HG02943 (cell line): ENCODE measurements around the gene PGGHG.
"Not testable (repeated sequence)": the region's sequence is repeated elsewhere in the genome, so short reads cannot be mapped to it uniquely, and the experiment has no call there.

Experiments
- ATAC-seq: cut with Tn5 transposase; IDR thresholded peaks from one replicate; pipeline ENCODE4 v1.9.1; 2021; ENCODE audit warnings: mild to moderate bottlenecking, low read depth, moderate library complexity; ENCODE audit not compliant: unreplicated experiment

PGGHG gene

DNA sequence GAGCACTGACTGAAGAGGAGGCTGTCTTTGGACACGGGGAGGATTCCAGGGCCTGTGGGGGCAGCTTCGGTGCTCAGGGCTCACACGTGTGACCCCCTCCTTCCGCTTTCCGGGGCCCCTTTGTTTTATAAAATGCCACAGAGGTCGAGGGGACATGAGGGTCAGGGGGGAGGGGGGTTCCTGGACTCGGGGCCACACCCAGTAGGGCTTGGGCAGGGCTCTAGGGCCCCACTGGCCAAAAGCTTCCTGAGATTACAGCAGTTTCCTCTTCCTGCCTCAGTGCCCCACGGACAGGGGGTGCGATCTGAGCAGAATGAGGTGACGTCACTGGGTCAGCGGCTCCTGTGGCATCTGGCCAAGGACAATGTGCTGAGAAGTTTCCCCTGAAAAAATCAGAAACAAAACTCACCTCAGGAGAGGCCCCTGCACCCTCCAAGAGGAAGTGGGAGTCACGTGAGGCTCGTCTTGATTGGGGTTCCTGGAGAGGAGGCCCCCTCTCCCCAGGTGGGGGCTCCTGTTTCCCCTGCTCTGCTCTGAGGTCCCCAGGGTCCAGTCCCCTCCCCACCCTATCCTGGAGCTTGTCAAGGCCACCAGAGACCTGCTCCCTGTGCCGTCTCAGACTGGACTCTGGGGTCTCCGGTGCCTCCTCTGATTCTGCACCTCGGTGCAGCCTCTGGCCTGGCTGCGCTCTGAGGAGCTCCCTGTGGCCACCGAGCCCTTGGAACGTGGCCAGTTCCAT, 38.1 kb downstream of the PGGHG start:
- no peak for ATAC-seq

DNA sequence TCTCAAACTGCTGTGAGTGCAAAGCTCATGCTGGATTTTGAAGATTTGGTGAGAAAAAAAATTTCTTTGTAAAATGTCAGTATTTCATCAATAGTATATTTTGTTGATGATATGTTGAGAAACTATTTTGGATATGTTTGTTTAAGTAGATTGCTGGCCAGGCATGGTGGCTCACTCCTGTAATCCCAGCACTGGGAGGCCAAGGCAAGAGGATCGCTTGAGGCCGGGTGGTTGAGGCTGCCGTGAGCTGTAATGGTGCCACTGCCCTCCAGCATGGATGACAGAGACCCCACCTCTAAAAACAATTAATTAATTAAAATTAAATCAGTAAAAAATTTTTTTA, 38.6 kb downstream of the PGGHG start:
- ATAC-seq: no peak

DNA sequence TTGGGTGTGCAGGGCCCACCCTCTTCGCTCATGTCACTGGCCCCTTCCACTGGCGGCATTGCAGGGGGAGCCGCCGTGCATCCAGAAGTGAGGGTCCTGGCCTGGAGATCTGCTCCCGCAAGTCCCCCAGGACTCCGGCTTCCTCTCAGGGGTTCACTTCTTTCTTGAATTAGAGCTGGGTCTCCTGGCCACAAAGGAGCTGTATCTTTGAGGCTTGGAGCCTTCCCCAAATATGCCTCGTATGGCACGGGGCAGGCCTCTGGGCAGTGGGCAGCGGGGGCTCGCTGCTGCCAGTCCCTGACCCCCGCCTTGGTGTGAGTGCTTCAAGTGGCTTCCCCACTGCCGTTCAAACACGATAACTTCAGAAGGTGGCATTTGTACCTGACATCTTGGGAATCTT, 39.1 kb downstream of the PGGHG start:
- ATAC-seq: no peak

DNA sequence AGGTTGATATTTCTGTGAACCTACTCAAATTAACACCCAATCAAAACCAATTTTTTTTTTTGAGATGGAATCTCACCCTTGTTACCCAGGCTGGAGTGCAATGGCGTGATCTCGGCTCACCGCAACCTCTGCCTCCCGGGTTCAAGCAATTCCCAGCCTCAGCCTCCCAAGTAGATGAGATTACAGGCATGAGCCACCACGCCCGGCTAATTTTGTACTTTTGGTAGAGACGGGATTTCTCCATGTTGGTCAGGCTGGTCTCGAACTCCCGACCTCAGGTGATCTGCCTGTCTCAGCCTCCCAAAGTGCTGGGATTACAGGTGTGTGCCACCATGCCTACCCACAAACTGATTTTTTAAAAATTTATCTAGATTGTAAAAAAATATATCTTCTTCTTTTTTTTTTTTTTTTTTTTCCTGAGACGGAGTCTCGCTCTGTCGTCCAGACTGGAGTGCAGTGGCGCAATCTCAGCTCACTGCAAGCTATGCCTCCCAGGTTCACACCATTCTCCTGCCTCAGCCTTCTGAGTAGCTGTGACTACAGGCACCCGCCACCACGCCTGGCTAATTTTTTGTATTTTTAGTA, 39.7 kb downstream of the PGGHG start:
- ATAC-seq: not testable (repeated sequence)

DNA sequence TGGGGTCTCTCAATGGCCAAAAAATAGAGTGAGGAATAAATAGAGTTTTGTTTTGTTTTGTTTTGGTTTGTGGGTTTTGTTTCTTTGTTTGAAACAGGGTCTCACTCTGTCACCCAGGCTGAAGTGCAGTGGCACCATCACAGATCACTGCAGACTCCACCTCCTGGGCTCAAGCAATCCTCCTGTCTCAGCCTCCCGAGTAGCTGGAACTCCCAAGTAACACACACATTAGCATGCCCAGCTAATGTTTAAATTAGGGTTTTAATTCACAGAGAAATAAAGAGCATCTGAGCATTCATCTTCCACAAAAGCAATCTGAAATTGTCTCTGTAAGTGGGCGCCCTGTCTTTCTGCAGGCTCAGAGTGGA, 40.9 kb downstream of the PGGHG start:
- ATAC-seq: no peak

DNA sequence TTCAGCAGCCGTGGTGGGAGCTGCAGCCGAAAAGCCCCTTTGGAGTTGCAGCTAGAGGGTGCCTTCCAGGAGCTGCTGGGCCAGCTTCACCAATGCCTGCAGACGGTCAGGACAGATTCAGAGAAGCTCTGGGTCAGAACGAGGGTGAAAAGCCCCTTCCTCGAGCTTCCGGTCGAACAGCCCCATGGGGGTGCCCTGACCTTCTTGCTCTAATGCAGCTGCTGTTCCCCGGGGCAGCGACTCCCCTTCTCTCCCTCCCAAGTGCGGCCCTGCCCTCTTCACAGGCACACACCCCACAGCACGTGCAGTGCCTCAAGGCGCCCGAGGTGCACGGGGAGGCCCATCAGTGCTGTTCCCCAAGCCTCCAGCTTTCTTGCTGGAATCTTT, 41.4 kb downstream of the PGGHG start:
- ATAC-seq: no peak

DNA sequence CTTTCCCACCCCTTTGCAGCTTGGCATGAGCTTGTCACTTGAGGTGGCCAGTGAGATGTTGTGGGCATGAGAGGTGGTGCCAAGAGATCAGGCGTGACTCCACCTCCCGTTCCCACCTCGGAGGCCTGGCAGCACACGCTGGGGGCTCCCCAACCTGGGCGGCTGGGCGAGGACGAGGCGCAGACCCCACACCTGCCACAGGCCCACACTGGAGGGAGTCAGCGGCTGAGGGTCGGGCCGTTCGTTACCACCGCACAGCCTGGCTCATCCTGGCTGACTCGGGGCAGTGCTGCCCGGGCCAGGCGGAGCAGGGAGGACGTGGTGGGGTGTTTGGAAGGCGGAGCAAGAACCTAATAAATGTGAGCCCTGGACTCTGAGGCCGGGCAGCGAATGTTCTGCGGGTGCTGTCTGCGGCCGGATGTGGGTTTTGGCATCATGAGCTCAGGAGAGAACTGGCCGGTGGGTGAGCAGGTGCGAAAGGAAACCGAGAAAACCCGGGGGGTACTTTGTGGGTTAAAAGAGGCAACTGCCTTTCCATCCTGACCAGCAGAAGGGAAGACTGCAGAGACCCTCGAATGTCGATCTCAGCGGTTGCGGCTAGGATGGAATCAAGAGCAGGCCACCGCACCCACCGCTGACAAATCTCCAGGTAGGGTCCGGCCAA, 41.9 kb downstream of the PGGHG start:
- ATAC-seq: no peak

DNA sequence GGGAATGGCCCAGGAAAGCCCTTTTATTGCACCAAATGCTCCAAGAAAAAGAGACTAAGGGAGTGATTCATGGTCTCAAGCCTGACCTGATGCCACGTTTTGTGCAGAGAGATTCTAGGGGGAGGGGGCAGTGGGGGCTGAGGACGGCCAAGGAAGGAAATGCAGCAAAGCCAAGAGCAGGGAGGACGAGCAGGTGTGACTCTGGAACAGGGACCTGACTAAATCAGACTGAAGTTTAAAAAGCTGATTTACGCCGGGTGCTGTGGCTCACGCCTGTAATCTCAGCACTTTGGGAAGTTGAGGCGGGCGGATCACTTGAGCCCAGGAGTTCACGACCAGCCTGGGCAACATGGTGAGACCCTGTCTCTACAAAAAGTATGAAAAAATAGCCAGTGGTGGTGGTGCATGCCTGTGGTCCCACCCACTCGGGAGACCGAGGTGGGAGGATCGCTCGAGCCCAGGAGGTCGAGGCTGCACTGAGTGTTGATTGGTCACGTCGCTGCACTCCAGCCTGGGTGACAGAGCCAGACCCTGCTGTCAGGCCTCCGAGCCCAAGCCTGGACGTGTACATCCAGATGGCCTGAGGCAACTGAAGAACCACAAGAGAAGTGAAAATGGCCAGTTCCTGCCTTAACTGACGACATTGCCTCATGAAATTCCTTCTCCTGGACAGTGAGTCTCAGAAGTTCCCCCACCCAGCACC, 42.6 kb downstream of the PGGHG start:
- no peak for ATAC-seq

DNA sequence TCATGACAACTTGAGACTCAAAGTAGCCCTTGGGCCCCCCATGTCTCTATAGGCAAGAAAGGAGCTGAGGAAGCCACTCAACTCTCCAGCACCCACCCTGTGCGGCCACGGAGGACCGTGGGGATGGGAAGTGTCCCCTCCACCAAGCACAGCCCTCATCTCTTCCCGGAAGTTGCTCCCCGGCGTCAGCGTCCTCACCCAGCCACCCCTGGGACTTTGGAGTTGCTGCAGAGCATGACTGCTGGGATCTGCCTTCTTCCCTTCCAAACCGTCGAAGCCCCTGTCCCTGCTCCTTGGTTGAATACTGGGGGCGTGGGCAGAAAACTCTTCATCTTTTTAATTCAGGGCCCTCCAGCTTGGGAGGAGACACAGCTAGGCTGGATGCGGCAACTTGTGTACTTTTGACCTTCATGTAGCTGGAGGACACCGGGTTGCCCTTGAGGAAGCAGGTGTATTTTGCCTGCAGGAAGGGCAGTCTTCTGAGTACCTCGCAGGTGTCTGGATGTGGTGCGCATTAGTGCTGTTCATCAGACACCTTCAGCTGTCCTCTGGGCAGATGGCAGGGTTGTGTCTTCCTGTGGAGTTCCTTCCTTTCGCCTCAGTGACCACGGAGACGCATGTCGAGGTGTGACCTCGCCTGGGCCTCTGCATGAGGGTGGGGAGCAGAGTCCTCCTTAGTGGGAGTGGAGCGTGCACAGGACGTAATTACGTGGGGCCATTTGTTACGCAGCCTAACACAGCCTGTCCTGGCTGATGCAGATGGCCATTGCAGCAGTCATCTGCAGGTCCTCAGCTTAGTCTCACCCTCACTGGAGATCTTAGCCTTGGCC, 43.9 kb downstream of the PGGHG start:
- ATAC-seq: no peak

DNA sequence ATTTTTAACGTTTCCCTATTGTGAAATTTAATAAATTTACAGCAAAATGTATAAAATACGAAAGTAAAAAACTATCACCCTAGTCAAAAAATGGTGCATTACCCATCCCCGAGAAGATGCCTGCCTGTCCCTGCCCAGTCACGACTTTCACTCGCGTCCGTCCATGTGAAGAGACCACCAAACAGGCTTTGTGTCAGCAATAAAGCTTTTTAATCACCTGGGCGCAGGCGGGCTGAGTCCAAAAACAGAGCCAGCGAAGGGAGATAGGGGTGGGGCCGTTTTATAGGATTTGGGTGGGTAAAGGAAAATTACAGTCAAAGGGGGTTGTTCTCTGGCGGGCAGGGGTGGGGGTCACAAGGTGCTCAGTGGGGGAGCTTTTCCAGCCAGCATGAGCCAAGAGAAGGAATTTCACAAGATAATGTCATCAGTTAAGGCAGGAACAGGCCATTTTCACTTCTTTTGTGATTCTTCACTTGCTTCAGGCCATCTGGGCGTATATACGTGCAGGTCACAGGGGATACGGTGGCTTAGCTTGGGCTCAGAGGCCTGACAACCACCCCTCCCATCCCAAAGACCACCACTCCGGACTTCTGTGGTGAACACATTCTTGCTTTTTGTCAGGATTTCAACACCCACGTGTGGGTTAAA, 44.8 kb downstream of the PGGHG start:
- not testable (repeated sequence) for ATAC-seq

DNA sequence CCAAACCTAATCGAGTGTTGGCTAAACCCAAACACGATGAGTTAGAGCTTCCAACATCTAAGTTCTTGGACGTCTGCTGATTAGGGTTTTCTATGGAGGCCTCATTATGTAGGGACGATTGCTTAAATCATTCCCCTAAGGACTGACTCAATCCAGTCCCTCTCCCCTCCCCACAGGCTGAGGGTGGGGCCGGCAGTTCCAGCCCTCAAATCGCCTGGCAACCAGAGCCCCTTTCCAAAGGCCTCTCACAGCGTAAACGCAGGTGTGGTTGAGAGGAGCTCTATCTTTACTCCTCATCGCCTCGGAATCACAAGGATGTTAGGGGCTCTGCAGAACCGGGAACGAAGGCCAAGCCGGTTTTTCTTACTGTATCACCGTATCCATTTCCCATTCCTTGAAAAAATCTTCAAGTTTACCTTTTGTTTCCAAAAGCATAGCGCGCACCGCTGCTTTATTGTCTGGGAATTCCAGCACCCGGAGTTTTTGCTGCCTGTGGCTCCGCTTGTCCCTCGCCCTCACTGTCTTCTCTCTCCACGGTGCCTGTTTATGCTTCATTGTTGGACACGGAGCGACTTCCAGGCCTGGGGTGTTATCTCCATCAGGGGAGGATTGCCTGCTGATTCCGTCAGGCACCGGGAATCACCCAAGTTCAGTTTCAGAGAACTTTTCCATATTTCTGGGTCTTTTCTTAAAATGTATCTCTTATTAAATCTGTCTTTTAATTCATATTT, 45.5 kb downstream of the PGGHG start:
- no peak for ATAC-seq

DNA sequence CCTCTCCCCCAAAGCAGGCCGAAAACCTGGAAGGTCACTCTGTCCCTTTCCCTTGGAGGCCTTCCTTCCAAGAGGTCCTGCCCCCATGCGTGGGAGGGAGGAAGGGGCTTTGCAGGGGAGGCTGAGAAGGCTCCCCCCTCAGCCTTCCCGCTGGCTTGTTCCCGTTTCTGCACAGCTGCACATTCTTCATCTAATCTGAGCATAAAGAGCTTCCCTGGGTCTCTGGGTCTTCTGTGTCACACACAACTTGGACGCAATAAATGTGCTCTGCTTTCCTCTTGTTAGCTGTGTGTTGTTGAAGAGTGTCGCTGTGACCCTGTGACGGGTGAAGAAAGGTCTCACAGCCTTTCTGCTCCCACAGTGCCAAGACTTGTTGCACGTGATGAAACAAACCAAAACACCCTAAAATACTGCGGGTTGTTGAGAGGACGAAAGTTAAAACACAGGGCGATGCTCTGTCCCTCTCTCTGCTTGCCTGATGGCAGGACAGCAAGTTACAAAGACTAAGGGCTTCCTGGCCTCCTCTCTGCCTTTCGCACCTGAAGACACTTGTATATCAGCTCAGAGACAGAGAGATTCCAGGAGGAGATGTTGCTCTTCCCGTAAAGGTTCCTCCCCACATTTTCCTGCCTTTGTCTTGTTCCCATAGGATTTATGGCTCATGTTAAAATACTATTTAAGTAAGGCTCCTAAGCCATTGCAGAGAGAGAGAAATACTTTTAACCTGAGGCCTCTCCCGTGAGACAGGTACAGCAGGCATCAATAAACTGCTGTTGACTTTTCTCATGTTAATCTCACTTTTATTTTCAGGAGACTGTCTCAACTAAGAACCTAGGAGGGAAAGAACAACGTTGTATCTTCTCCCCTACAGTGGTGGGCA, 47.1 kb downstream of the PGGHG start:
- ATAC-seq: no peak

DNA sequence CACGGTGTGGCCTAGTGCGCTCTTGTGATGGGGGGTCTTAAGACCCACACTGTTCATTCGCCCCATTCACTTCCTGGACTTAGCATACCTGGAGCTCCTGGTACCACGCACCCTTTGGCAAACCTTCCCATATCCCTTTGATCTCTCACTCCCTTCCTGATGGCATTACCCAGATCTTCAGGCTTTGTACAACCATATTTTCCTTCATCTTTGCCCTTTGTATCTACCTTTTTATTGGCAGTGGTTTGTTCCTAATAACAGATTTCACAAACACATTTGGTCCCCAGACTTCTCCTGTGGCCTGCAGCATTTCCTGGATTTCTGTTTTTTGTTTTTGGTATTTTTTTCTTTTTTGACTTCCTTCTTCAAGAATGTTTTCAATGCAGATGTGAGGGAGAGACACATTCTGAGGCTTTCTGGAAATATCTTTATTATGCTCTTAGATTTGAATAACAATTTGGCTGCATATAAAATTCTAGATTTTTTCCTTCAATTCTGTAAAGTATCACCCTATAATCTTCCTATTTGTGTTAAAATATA, 47.8 kb downstream of the PGGHG start:
- ATAC-seq: no peak

DNA sequence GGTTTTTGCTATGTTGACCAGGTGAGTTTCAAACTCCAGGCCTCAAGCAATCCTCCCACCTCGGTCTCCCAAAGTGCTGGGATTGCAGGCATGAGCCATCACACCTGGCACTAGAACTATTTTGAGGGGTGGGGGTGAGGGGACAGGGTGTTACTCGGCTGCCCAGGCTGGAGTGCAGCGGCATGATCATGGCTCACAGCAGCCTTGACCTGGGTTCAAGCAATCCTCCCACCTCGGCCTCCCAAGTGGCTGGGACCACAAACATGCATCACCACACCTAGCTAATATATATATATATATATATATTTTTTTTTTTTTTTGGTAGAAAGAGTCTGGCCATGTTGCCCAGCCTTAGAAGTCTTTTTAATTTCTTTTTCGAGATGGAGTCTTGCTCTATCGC, 48.8 kb downstream of the PGGHG start:
- no peak for ATAC-seq

DNA sequence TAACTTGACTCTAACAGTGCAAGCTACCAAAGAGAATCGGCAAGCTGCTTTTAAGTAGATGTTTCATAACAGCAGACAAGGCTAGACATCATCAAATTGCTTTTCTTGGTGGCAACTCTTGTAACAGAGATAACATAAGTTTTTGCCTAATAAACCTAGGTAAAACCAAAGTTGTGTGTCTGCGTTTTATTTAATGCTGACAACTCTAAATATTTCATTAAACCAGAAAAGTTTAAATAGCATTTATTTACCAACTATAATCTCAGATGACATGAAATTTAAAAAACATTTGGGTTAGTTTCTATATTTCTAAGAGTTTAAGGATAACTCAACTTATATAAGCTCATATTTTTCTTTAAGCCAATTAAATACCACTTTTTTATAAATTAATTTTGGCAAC, 51.0 kb downstream of the PGGHG start:
- no peak for ATAC-seq

DNA sequence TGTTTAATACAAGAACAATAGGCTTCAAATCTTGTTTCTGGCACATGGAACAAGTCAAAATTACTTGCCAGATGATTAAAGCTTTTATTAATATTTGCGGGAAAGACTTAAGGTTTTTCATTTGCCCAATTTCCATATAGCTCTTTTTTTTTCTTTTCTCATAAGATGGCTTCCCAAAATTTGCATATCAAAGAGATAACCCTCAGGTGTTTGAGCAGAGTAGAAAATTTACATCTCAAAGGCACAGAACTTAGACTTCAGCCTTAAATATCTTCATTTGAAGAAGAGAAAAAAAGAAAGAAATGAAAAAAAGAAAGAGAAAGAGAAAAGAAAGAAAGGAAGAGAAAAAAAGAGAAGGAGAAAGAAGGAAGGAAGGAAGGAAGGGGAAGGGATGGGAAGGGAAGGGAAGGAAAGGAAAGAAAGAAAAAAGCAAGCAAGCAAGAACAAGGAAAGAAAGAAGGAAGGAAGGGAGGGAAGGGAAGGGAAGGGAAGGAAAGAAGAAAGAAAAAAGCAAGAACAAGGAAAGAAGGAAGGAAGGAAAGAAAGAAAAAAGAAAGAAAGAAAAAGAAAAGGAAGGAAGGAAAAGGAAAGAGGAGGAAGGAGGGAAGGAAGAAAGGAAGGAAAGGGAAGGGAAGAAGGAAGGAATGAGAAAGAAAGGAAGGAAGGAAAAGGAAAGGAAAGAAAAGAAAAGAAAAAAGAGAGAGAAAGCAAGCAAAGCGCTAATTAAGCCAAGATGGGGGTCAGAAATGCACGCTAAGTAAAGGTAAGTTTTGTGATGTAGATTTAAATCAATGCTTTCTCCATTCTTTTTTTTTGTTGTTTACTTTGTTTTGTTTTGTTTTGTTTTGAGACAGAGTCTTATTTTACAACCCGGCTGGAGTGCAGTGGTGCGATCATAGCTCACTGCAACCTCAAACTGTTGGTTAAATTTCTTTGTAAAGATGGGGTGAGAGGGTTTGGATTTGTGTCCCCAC, 51.9 kb downstream of the PGGHG start:
- ATAC-seq: no peak

DNA sequence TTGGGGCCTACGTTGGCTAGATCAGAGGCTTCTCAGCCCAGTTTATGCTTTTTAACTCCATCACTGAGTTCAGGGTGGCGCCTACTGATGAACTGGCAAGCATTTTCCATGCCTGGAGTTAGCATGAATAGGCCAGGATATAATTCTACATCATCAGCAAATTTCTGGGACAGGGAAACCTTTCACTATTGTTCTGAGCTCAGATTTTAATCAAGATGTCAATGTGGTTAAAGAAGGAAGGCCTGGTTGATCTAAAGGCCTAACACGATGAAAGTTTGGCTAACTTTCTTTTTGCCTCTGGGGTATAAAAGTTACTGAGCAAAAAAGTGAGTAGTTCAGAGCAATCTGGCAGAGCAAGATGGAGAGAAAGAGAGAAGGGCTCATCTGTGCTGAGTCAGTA, 53.4 kb downstream of the PGGHG start:
- ATAC-seq: no peak
